HG02642 (cell line): ENCODE data around the gene ACY1.
"Not testable (repeated sequence)": the region's sequence is repeated elsewhere in the genome, so short reads cannot be mapped to it uniquely, and the experiment has no call there.

Experiments
- ATAC-seq: cut with Tn5 transposase; IDR thresholded peaks from one replicate; pipeline ENCODE4 v1.9.1; 2021; ENCODE audit warnings: mild to moderate bottlenecking; ENCODE audit not compliant: unreplicated experiment, poor library complexity

The ACY1 gene

GRCh38 chr3:51980253-51980652 is 3.1 kb upstream of the ACY1 start:
- ATAC-seq: no peak

- ATAC-seq: peak; percentile 46
Observed at GRCh38 chr3:51982352-51982837, 940 bp upstream of the ACY1 start.

- no peak for ATAC-seq
Observed at GRCh38 chr3:51983578-51984268, 388 bp downstream of the ACY1 start.

GRCh38 chr3:51984269-51984647 is 923 bp downstream of the ACY1 start:
- no peak for ATAC-seq

GRCh38 chr3:51985063-51985462 is 1.7 kb downstream of the ACY1 start:
- no peak for ATAC-seq

- ATAC-seq: no peak
Observed at GRCh38 chr3:51986010-51986947, 2.9 kb downstream of the ACY1 start.

- ATAC-seq: no peak
Observed at GRCh38 chr3:51987568-51987967, 4.2 kb downstream of the ACY1 start.

GRCh38 chr3:51988286-51989146 is 5.2 kb downstream of the ACY1 start:
- ATAC-seq: no peak

- ATAC-seq: not testable (repeated sequence)
Observed at GRCh38 chr3:51990501-51990971, 7.2 kb downstream of the ACY1 start.

GRCh38 chr3:51992017-51992682 is 8.8 kb downstream of the ACY1 start:
- ATAC-seq: no peak

- ATAC-seq: not testable (repeated sequence)
Observed at GRCh38 chr3:51993657-51994056, 10.3 kb downstream of the ACY1 start.

GRCh38 chr3:51994530-51994929 is 11.2 kb downstream of the ACY1 start:
- ATAC-seq: no peak

GRCh38 chr3:51995346-51996163 is 12.2 kb downstream of the ACY1 start, which contains the start of gene RPL29:
TSS of gene RPL29 (minus strand) at chr3:51995895. CDS start at chr3:51995461, 434 bp downstream.
- ATAC-seq: peak; percentile 87

GRCh38 chr3:51997172-51997571 is 13.8 kb downstream of the ACY1 start:
- no peak for ATAC-seq

GRCh38 chr3:51997935-51998596 is 14.7 kb downstream of the ACY1 start:
- ATAC-seq: no peak

GRCh38 chr3:51998774-51999173 is 15.4 kb downstream of the ACY1 start:
- ATAC-seq: no peak

GRCh38 chr3:51999846-52000245 is 16.5 kb downstream of the ACY1 start:
- no peak for ATAC-seq

GRCh38 chr3:52001443-52001974 is 18.2 kb downstream of the ACY1 start:
- peak; percentile 81 for ATAC-seq
